GM12873 (cell line): Measurements from ENCODE around the gene STAT6.

Experiments used
- TF ChIP-seq, protein P1 (sequence below): IDR thresholded peaks from 2 replicates; pipeline ENCODE4 v1.5.1; 2012; ENCODE audit warnings: low read depth, mild to moderate bottlenecking, moderate library complexity, low read length, control low read depth; ENCODE audit not compliant: insufficient read depth; ENCODE audit errors: missing control alignments

The STAT6 gene

DNA sequence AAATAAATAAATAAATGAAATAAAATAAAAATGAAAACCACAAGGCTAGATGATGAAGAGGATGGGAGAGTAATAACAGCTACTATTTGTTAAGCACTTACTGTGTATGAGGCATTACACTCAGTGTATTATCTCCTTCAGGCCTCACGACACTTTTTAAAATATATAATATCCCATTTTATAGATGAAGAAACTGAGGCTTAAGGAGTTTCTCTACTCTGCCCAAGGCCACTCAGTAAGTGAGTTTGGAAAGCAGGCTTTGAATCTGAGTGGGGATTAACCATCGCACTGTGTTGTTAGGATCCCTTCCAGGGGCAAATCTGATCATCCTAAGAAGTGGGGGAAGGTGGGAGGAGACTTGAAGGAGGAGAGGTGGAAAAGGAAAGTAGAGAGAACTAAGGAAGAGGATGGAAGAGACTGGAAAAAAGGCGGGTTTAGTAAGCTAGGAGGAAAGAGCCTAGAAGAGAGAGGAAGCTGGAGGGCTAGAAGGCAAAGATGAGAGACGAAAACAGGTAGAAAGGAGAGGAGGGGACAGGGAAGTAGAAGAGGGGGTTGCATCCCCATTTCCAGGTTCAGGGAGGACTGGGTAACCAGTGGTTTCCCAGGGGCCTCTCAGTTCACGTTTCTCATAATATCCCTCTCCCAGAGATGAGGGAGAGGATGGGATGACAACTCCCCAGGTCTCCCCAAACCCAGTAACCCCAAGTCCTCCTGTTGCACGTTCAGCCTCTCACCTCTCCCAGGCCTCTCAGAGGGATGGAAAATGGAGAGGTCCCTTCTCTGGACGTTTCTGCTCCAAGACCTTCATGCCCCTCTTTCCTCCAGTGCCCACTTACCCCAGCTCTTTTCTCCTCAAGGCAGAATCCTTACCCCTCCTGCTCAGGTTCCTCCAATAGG, 1.7 kb downstream of the STAT6 start:
- TF ChIP-seq, protein P1, sequence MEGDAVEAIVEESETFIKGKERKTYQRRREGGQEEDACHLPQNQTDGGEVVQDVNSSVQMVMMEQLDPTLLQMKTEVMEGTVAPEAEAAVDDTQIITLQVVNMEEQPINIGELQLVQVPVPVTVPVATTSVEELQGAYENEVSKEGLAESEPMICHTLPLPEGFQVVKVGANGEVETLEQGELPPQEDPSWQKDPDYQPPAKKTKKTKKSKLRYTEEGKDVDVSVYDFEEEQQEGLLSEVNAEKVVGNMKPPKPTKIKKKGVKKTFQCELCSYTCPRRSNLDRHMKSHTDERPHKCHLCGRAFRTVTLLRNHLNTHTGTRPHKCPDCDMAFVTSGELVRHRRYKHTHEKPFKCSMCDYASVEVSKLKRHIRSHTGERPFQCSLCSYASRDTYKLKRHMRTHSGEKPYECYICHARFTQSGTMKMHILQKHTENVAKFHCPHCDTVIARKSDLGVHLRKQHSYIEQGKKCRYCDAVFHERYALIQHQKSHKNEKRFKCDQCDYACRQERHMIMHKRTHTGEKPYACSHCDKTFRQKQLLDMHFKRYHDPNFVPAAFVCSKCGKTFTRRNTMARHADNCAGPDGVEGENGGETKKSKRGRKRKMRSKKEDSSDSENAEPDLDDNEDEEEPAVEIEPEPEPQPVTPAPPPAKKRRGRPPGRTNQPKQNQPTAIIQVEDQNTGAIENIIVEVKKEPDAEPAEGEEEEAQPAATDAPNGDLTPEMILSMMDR: no peak

- TF ChIP-seq, protein P1: no peak
These were observed 3.6 kb downstream of the STAT6 start for GRCh38 chr12:57107456-57108155.

DNA sequence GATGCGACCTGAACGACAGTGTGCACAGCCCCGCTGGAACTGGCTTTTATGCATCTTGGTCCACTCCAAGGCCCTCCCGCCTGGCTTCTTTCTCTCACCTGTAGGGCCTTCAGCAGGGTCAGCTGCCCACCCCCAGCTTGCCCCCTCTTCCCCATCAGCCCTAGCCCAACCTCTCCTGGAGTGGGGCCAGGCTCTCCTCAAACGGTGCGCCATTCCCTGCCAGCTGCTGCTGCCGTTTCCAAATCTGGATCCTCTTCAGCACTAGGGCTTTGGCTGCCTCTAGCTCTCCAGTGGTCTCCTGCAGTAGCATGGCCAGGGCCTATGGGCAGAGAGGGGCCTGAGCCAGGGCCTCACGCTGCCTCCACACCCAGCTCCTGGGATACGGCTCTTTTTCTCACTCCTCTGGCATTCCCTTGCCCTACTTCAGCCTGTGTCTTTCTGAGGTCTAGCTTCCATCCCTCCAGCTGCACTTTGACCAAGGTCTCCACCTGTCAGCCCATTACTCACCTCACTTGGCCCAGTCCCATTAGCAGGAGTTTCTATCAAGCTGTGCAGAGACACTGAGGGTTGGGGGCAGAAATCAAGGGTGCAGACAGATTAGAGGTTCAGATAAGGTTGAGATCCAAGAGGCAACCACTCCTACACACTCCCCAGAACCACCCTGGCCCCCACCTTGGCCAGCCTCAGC, 5.0 kb downstream of the STAT6 start:
- TF ChIP-seq, protein P1: no peak

DNA sequence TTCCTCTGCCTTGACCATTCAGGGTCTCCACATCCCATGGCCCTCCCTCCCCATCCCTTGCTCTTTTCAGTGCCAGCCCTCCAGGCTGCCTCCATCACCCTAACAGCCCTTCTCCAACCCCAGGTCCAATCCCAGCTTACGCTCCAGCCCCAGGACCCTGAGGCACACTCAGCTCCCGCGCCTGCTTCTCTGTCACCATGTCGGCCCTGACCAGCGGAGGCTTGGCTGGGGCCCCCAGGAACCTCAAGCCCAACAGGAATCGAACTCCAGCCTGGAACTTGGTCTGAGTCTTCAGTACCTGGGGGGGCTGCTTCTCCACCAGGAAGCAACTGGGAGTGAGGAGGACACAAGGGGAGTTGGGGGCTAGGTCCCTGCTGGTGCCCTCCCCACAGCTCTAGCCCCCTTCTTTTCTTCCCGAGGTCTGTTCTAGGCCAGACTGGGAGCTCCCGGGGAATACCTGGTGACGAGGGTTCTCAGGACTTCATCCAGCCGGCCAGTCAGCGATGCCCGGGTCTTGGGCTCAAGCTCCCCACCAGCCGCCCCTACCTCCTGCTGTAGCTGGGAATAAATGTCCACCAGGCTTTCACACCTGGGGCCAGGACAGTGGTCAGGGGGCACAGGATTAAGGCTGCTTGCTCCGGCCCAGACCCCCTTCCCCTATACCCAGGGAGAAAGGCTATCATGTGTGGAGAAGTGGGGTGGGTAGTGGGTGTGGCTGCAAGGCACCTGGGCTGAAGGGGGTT, 6.0 kb downstream of the STAT6 start:
- TF ChIP-seq, protein P1: no peak

DNA sequence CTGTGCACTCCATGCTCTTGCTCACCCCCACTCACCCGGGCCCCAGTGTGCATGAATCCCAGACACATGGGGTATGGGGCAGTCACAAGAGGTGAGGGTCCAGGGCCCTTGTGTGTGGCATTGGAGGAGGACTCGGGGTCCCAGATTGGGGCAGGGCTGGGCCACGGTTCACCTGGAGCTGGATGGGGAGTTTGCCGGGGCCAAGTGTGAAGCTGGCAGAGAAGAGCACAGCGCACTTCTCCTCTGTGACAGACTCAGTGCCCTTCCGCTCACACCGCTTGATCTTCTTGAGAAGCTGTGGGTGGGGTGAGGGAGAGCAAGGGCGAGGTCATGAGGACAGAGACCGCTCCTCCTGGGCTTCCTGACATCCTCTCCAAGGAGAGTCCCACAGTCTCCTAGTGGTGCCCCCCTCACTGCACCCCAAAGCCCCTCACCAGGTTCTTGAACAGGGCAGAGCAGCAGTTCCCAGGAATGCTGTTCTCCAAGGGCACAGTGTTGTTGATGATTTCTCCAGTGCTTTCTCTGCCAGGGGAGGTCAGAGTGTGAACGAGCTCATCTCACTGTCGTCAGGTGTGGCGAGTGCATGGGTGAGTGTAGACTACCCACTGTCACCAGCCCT, 6.8 kb downstream of the STAT6 start:
- TF ChIP-seq, protein P1: no peak

- TF ChIP-seq, protein P1: no peak
These were observed 7.3 kb downstream of the STAT6 start for GRCh38 chr12:57103856-57104255.
